HS-27A (cell line): ENCODE measurements around the gene ESRRB.

Experiments
- DNase-seq: peaks from one replicate; pipeline ENCODE4 v3.0.0-alpha.2; 2012; ENCODE audit warnings: low read depth, missing footprints

ESRRB gene

GRCh38 chr14:76352639-76353281, 23.2 kb upstream of the ESRRB start:
- DNase-seq = no peak

DNA sequence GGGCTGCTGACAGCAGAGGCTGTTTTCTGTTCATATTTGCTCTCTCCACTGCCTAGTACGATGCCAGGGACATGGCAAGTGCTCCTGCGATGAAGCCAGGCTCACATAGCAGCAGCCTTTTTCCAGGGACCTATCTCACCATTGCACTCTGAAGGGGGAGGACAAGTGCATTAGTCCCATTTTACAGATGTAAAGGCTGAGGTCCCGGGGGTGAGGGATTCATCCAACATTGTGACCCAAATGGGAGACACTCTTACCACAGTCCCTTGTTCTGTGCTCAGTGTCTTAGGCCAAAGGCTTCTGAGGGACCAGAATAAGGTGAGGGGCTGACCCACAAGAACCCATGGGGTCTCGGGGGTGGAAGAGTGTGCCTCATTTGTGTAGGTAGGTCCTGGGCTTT, 21.6 kb upstream of the ESRRB start:
- DNase-seq = no peak

- no peak for DNase-seq
Measured at GRCh38 chr14:76355771-76356170, 20.2 kb upstream of the ESRRB start.

DNA sequence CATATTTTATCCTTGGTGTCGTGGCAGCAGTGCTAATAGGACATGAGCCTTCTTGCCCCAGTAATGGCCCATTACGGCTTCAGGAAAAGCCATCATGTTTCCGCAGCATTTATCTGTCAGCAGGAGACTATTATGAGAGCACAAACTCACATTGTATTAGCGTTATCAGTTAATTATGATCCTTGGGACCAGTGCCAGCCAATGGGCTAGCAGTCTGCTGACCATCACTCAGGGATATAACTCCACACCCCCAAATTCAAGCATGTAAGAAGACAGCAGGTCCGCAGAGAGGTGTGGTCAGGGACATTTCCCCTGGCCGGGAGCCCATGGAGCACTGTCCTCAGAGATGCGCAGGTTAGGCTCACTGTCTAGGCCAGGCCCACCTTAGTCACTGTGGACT, 4.9 kb upstream of the ESRRB start:
- DNase-seq = no peak

- DNase-seq = no peak
Measured at GRCh38 chr14:76373456-76373855, 2.5 kb upstream of the ESRRB start.

- DNase-seq = no peak
Measured at GRCh38 chr14:76375484-76375883, 453 bp upstream of the ESRRB start.

GRCh38 chr14:76376409-76376877, 506 bp downstream of the ESRRB start:
- DNase-seq = no peak

DNA sequence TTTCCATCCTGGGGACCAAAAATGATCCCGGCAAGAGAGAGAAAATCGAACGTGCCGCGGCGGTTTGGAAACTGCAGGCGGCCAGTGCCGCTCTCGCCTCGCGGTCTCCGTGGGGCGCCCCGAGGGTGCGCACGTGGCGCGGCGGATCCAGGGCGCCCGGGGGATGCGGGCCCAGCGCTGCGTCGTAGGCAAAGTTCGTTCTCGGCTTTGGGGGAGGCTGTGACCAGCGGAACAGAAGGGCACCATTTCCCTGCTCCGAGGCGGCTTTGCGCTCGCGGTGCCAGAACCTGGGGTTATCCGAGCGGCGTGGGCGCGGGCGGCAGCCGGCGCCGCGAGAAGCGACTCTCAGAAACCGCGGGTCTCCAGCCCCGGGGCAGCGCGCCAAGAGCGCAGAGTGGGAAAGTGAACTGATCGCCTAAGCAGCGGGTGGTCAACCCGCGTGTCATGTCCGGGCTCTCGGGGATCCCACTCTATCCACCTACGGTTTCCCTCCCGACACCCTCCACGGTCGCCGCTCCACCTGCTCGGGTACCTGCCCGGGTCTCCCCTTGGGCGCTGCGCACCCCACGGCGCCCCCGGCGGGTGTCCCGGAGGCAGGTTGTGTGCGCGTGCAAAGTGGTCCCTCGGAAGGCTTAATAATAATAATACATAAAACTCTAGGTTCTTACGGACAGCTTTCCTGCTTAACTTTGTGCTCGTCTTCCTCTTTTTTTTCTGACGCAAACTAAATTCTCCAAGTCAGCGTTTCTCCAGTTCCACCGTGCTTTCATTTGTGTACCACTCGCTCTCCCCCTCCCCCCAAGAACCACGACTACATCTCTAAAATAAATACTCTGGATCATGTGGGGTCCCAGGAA, 1.2 kb downstream of the ESRRB start:
- no peak for DNase-seq

GRCh38 chr14:76377735-76378074, 1.8 kb downstream of the ESRRB start:
- no peak for DNase-seq

GRCh38 chr14:76380991-76381390, 5.1 kb downstream of the ESRRB start:
- no peak for DNase-seq

- DNase-seq = no peak
Measured at GRCh38 chr14:76381817-76382494, 6.0 kb downstream of the ESRRB start.

- no peak for DNase-seq
Measured at GRCh38 chr14:76382495-76382832, 6.5 kb downstream of the ESRRB start.

GRCh38 chr14:76385435-76385834, 9.5 kb downstream of the ESRRB start:
- DNase-seq = no peak

GRCh38 chr14:76386944-76387782, 11.2 kb downstream of the ESRRB start:
- peak; percentile 5 for DNase-seq

DNA sequence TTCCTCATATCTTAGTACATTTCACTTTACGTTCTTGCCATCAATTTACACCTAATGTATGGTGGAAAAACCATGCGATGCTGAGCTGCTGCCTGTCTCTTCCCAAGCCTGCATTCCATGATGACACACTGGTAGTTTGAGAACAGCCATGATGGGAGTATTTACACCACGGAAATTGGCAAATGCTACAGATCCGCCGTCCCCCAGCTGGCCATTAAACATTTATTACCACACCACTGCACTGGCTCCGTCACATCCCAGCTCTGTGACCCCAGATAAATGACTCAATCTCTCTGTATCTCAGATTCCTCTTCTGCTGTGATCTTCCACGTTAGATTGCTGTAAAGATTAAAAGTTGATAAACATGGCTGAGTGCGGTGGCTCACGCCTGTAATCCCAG, 13.9 kb downstream of the ESRRB start:
- DNase-seq = no peak

DNA sequence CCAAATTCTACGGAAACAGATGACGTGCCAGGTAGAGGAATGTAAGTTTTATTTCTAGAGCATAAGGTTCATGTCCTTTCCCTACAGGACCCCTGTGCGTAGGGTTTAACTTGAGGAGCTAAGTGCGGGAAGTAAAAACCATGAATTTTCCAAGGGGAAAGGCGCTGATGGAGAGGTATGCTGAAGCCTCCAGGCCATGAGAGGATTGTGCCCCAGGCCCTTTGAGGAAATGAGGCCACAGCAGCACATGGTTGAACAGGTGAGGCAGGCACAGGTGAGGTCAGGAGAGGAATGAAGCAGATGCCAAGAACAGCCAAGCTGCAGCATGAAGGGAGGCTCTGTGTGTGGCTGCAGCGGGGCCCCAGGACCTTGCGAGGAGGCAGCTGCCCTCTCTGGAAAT, 14.7 kb downstream of the ESRRB start:
- DNase-seq = no peak

- no peak for DNase-seq
Measured at GRCh38 chr14:76391981-76392690, 16.2 kb downstream of the ESRRB start.

GRCh38 chr14:76394569-76394968, 18.6 kb downstream of the ESRRB start:
- no peak for DNase-seq

- no peak for DNase-seq
Measured at GRCh38 chr14:76395161-76395560, 19.2 kb downstream of the ESRRB start.

DNA sequence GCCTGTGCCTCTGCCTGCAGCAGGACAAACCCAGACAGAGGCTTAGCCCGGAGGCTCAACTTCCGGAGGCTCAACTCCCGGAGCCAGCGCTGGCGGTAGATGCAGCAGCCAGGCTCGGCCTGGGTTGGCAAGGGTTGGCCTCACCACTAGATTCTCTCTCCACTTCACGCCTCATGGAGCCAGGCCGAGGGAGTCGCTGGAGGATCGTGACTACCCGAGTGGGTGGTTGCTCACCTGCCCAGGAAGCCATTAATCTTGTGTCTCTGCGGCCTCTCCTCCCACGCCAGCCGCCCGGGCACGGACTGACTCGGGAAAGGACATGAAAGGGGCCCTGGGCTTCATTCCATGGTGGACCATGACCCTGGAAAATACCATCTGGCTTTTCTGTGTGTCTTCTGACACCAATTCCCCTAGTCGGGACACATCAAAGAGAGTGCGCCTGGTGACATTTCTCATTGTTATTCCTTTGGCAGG, 20.8 kb downstream of the ESRRB start:
- no peak for DNase-seq

DNA sequence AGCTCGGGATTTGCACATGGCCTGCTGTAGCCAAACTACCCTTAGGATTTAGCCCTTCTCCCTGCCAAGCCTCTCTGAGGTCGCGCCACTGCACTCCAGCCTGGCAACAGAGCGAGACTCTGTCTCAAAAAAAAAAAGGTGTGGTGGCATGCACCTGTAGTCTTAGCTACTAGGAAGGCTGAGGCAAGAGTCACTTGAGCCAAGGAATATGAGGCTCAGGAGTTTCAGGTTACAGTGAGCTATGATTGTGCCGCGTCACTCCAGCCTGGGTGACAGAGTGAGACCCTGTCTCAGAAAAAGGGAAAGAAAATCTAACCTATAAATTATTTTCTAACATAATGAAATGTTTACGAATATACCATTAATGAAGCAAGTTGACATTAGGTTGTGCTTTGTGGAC, 29.7 kb downstream of the ESRRB start:
- no peak for DNase-seq
